Epidermal melanocyte (primary cell): ENCODE data around the gene NEAT1.
"Not testable (repeated sequence)": the region's sequence is repeated elsewhere in the genome, so short reads cannot be mapped to it uniquely, and the experiment has no call there.

Experiments
- DNase-seq: peaks from one replicate; pipeline ENCODE4 v3.0.0; 2011; ENCODE audit warnings: low spot score; ENCODE audit not compliant: insufficient read length

Gene NEAT1

DNA sequence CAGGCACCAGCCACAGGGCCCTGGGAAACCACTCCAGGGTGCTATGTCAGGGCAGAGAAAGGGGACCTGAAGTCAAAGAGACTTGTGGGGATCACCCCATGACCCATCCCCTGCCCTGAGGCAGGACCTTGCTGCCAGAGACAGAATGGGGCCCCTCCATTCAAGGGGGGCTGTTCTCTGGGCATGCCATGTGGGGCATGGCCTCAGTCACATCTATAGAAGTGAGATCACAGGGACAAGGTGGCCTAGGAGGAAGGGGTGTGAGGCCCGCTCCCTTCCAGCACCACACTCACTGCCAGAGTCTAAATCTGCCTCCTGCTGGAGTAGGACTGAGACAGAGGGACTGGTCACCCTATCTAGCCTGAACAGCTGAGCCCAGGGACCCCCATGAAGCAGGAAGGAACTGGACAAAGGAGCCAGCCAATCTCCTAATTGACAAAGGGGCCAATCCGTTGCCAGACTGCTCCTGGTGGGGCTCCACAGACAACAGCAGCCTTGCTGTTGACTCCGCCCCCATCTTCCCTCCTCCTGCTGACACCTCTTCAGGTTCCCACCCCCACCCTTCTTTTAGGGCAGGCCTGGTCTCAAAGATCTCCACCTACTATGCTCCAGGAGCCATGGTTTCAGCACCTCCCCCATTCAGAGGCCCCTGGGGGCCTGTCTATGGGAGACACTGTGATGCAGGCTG is 26.0 kb downstream of the NEAT1 start:
- no peak for DNase-seq

DNA sequence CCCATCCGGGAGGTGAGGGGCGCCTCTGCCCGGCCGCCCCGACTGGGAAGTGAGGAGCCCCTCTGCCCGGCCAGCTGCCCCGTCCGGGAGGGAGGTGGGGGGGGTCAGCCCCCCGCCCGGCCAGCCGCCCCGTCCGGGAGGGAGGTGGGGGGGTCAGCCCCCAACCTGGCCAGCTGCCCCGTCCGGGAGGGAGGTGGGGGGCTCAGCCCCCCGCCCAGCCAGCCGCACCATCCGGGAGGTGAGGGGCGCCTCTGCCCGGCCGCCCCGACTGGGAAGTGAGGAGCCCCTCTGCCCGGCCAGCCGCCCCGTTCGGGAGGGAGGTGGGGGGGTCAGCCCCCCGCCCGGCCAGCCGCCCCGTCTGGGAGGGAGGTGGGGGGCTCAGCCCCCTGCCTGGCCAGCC is 28.7 kb downstream of the NEAT1 start:
- DNase-seq, result not testable (repeated sequence)

- DNase-seq, result not testable (repeated sequence)
Measured at GRCh38 chr11:65452259-65452658, 29.7 kb downstream of the NEAT1 start.

- no peak for DNase-seq
Measured at GRCh38 chr11:65452806-65453490, 30.4 kb downstream of the NEAT1 start.

DNA sequence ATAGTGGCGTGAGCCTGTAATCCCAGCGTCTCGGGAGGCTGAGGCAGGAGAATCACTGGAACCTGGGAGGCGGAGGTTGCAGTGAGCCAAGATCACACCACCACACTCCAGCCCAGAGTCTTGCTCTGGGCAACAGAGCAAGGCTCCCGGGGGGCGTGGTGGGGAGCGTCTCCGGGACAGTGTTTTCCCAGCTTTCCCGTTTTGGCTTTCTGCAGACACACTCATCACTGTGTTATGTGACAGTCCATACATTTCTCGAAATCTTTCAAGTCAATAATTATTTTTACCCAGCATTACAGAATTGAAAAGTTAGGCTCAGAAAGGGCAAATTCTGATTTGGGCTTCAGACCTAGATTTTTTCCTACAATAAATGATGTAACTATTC is 31.7 kb downstream of the NEAT1 start:
- no peak for DNase-seq

GRCh38 chr11:65454696-65455456 is 32.3 kb downstream of the NEAT1 start:
- DNase-seq, result peak; percentile 96

DNA sequence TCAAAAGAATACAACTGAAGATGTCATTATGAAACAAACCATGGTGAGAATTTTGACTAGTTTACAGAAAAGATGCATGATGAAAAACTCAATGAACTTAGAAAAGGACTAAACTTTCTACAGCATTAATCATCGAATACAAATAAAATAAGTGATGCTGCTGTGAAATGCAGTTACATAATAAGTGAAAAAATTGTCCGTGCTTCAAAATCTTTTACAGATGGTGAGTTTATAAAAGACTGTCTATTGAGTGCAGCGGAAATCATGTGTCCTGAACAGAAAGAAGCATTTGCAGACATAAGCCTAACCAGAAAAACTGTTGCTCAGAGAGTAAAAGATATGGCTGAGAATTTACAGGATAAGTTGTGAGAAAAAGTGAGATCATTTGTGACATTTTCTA is 33.8 kb downstream of the NEAT1 start:
- peak; percentile 60 for DNase-seq

GRCh38 chr11:65459552-65459951 is 37.0 kb downstream of the NEAT1 start:
- no peak for DNase-seq

- not testable (repeated sequence) for DNase-seq
Measured at GRCh38 chr11:65465471-65465870, 42.9 kb downstream of the NEAT1 start.

GRCh38 chr11:65467306-65467705 is 44.7 kb downstream of the NEAT1 start:
- DNase-seq, result not testable (repeated sequence)

GRCh38 chr11:65468874-65469333 is 46.3 kb downstream of the NEAT1 start:
- no peak for DNase-seq

- no peak for DNase-seq
Measured at GRCh38 chr11:65470433-65471049, 47.9 kb downstream of the NEAT1 start.

GRCh38 chr11:65471447-65471891 is 48.9 kb downstream of the NEAT1 start:
- no peak for DNase-seq

DNA sequence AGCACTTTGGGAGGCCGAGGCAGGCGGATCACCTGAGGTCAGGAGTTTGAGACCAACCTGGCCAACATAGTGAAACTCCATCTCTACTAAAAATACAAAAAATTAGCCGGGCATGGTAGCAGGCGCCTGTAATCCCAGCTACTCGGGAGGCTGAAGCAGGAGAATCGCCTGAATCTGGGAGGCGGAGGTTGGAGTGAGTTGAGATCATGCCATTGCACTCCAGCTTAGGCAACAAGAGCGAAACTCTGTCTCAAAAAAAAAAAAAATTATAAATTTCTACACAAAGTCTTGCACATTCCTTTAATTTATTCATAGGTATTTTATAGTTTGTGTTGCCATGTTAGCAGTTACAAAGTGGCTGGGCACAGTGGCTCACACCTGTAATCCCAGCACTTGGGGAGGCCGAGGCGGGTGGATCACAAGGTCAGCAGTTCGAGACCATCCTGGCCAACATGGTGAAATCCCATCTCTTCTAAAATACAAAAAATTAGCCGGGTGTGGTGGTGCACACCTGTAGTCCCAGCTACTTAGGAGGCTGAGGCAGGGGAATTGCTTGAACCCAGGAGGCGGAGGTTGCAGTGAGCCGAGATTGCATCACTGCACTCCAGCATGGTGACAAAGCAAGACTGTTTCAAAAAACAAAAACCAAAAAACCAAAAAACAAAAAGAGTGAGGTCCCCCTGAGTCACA is 50.1 kb downstream of the NEAT1 start:
- not testable (repeated sequence) for DNase-seq

GRCh38 chr11:65473278-65473860 is 50.8 kb downstream of the NEAT1 start:
- DNase-seq, result no peak

GRCh38 chr11:65474864-65475263 is 52.3 kb downstream of the NEAT1 start:
- no peak for DNase-seq

DNA sequence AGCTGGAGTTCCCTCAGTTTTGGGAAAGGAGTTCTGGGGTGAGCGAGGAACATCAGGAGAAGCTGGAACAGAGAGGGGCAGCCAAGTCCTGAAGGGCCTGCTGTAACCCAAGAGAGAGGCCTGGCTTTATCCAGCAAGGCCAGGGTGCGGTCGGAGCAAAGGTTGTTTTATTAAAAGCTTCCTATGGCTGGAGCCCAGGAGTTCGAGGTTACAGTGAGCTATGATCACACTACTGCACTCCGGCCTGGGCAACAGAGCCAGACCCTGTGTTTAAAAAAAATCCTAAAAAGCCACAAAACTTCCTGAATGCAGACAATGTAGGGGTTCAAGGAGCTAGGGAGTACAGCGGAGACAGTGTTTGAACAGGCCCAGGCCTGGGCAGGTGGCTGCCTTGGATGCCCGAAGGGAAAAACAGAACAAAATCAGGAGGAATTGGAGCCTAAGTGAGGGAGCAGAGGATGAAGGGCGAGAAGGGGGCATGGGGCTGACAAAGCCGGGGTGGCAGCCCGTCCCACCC is 54.1 kb downstream of the NEAT1 start:
- DNase-seq, result no peak

- peak; percentile 95 for DNase-seq
Measured at GRCh38 chr11:65477149-65477965, 54.8 kb downstream of the NEAT1 start.

- no peak for DNase-seq
Measured at GRCh38 chr11:65478388-65479183, 56.0 kb downstream of the NEAT1 start.
